SK-N-SH treated with all-trans-retinoic acid at 6 μM for 48 hours (cell line): Measurements from ENCODE around the gene ENAH.
A peak's percentile ranks its signal among the peaks of the same experiment; 100 is the strongest.

Experiments used
- ATAC-seq: fragments of 200-7000 bp; cut with Tn5 transposase; 3 replicates; pipeline ENCODE4 v1.9.1; 2020; ENCODE audit warnings: mild to moderate bottlenecking, moderate library complexity
- ARNTL ChIP-seq: fragments of 450-650 bp; formaldehyde crosslinking; IDR thresholded peaks from 2 replicates; pipeline ENCODE4 v1.5.0; 2020; ENCODE audit warnings: low read depth, mild to moderate bottlenecking, moderate library complexity, borderline replicate concordance
- BACH2 ChIP-seq: fragments of 250-450 bp; sonication (Bioruptor Pico); IDR thresholded peaks from 2 replicates; pipeline ENCODE4 v1.9.0; 2021; ENCODE audit warnings: mild to moderate bottlenecking, borderline replicate concordance
- CREB5 ChIP-seq: fragments of 250-450 bp; sonication (Bioruptor Pico); IDR thresholded peaks from 2 replicates; pipeline ENCODE4 v1.5.1; 2020; ENCODE audit warnings: low read depth, mild to moderate bottlenecking, moderate library complexity
- CSDC2 ChIP-seq: fragments of 250-450 bp; sonication (Bioruptor Pico); IDR thresholded peaks from 2 replicates; pipeline ENCODE4 v1.5.0; 2020; ENCODE audit warnings: mild to moderate bottlenecking, moderate library complexity
- ESRRG ChIP-seq: fragments of 250-450 bp; sonication (Bioruptor Pico); IDR thresholded peaks from 2 replicates; pipeline ENCODE4 v1.6.1; 2021; ENCODE audit warnings: mild to moderate bottlenecking
- GLIS3 ChIP-seq: fragments of 250-450 bp; sonication (Bioruptor Pico); IDR thresholded peaks from 2 replicates; pipeline ENCODE4 v1.5.0; 2020; ENCODE audit warnings: mild to moderate bottlenecking, moderate library complexity
- ISL1 ChIP-seq: fragments of 250-450 bp; sonication (Bioruptor Pico); IDR thresholded peaks from 2 replicates; pipeline ENCODE4 v2.1.2; 2022; ENCODE audit warnings: mild to moderate bottlenecking, moderate library complexity
- OSR1 ChIP-seq: fragments of 250-450 bp; sonication (Bioruptor Pico); IDR thresholded peaks from 2 replicates; pipeline ENCODE4 v1.8.0; 2022; ENCODE audit warnings: moderate library complexity, mild to moderate bottlenecking, inconsistent platforms
- PATZ1 ChIP-seq: fragments of 250-450 bp; sonication (Bioruptor Pico); IDR thresholded peaks from 2 replicates; pipeline ENCODE4 v1.8.0; 2020; ENCODE audit warnings: mild to moderate bottlenecking, moderate library complexity, borderline replicate concordance
- POU6F1 ChIP-seq: fragments of 250-450 bp; sonication (Bioruptor Pico); IDR thresholded peaks from 2 replicates; pipeline ENCODE4 v1.8.0; 2021; ENCODE audit warnings: low read depth, mild to moderate bottlenecking, moderate library complexity, borderline replicate concordance
- RARB ChIP-seq: fragments of 250-450 bp; sonication (Bioruptor Pico); IDR thresholded peaks from 2 replicates; pipeline ENCODE4 v1.8.0; 2021; ENCODE audit warnings: mild to moderate bottlenecking, moderate library complexity
- SNAI2 ChIP-seq: fragments of 250-450 bp; sonication (Bioruptor Pico); IDR thresholded peaks from 2 replicates; pipeline ENCODE4 v1.5.0; 2020; ENCODE audit warnings: mild to moderate bottlenecking, moderate library complexity
- TCF4 ChIP-seq: fragments of 250-450 bp; sonication (Bioruptor Pico); IDR thresholded peaks from 2 replicates; pipeline ENCODE4 v1.8.0; 2021; ENCODE audit warnings: mild to moderate bottlenecking, moderate library complexity, borderline replicate concordance
- TOX ChIP-seq: fragments of 250-450 bp; sonication (Bioruptor Pico); IDR thresholded peaks from 2 replicates; pipeline ENCODE4 v1.8.0; 2021; ENCODE audit warnings: mild to moderate bottlenecking, moderate library complexity, borderline replicate concordance
- TSHZ2 ChIP-seq: fragments of 250-450 bp; sonication (Bioruptor Pico); IDR thresholded peaks from 2 replicates; pipeline ENCODE4 v1.5.0; 2020; ENCODE audit warnings: mild to moderate bottlenecking, moderate library complexity
- ZC3H10 ChIP-seq: fragments of 250-450 bp; sonication (Bioruptor Pico); IDR thresholded peaks from 2 replicates; pipeline ENCODE4 v1.5.1; 2021; ENCODE audit warnings: mild to moderate bottlenecking, moderate library complexity
- ZFP30 ChIP-seq: fragments of 450-650 bp; formaldehyde crosslinking; IDR thresholded peaks from 2 replicates; pipeline ENCODE4 v1.5.0; 2022; ENCODE audit warnings: mild to moderate bottlenecking, moderate library complexity
- ZNF565 ChIP-seq: fragments of 450-650 bp; formaldehyde crosslinking; conservative IDR thresholded peaks from 2 replicates; pipeline ENCODE4 v1.5.0; 2020; ENCODE audit warnings: low read depth, mild to moderate bottlenecking, moderate library complexity
- ZNF70 ChIP-seq: fragments of 450-650 bp; formaldehyde crosslinking; IDR thresholded peaks from 2 replicates; pipeline ENCODE4 v1.5.0; 2020; ENCODE audit warnings: mild to moderate bottlenecking, moderate library complexity
- ZNF8 ChIP-seq: fragments of 450-650 bp; formaldehyde crosslinking; IDR thresholded peaks from 2 replicates; pipeline ENCODE4 v1.5.0; 2020; ENCODE audit warnings: mild to moderate bottlenecking, moderate library complexity

The ENAH gene

GRCh38 chr1:225645194-225645895 lies 7.6 kb downstream of the ENAH start:
- TF ChIP-seq ZNF8 (CRISPR knock-in tag): peak; percentile 98
- no peak for TF ChIP-seq POU6F1 (CRISPR knock-in tag)
- ATAC-seq: no peak

- no peak for ATAC-seq
- TF ChIP-seq OSR1 (CRISPR knock-in tag): no peak
- TF ChIP-seq SNAI2: no peak
- TF ChIP-seq ZFP30: no peak
- TF ChIP-seq PATZ1 (CRISPR knock-in tag): no peak
- no peak for TF ChIP-seq ARNTL (CRISPR knock-in tag)
- no peak for TF ChIP-seq TSHZ2 (CRISPR knock-in tag)
- TF ChIP-seq CREB5 (CRISPR knock-in tag): no peak
- TF ChIP-seq RARB (CRISPR knock-in tag): no peak
- TF ChIP-seq TCF4 (CRISPR knock-in tag): no peak
- TF ChIP-seq CSDC2: no peak
- TF ChIP-seq ZNF8 (CRISPR knock-in tag): no peak
- TF ChIP-seq POU6F1 (CRISPR knock-in tag): no peak
- no peak for TF ChIP-seq ZC3H10 (CRISPR knock-in tag)
- no peak for TF ChIP-seq ZNF70 (CRISPR knock-in tag)
- no peak for TF ChIP-seq ESRRG
- no peak for TF ChIP-seq TOX (CRISPR knock-in tag)
- TF ChIP-seq ISL1: no peak
Measured at GRCh38 chr1:225644666-225645065, 8.3 kb downstream of the ENAH start.

- ATAC-seq: peak; percentile 34
- TF ChIP-seq ZNF565 (no peak), ZNF70 (CRISPR knock-in tag) (no peak), SNAI2 (no peak), ESRRG (no peak), TCF4 (CRISPR knock-in tag) (no peak), CSDC2 (no peak), POU6F1 (CRISPR knock-in tag) (no peak), ARNTL (CRISPR knock-in tag) (no peak), BACH2 (no peak), CREB5 (CRISPR knock-in tag) (no peak), GLIS3 (CRISPR knock-in tag) (no peak), ISL1 (no peak), TSHZ2 (CRISPR knock-in tag) (no peak)
Measured at GRCh38 chr1:225642177-225642576, 10.7 kb downstream of the ENAH start.
